GM12878 (cell line): Measurements from ENCODE around the gene CHD6.

Source experiments
- CREB1 ChIP-seq: IDR thresholded peaks from 2 replicates; pipeline ENCODE4 v1.6.1; 2012; ENCODE audit warnings: low read depth, mild to moderate bottlenecking, inconsistent platforms
- EP300 ChIP-seq, 2 experiments: fragments of 150-350 bp in 1 of 2; IDR thresholded peaks; 2 replicates each; pipeline ENCODE4 v1.6.1; 2011 to 2012; ENCODE audit warnings: low read depth in 2 of 2, low read length in 2 of 2, borderline replicate concordance in 1 of 2, improper control_type of control experiment in 1 of 2, inconsistent platforms in 1 of 2; ENCODE audit not compliant: control insufficient read depth in 1 of 2
- EZH2 ChIP-seq: IDR thresholded peaks from 2 replicates; pipeline ENCODE4 v1.6.1; 2012; ENCODE audit warnings: low read depth, mild to moderate bottlenecking, control low read depth, inconsistent platforms, low read length, borderline replicate concordance; ENCODE audit not compliant: control insufficient read depth
- JUNB ChIP-seq: IDR thresholded peaks from 2 replicates; pipeline ENCODE4 v1.6.1; 2016; ENCODE audit warnings: antibody characterized with exemption, mild to moderate bottlenecking
- SREBF1 ChIP-seq: IDR thresholded peaks from 2 replicates; pipeline ENCODE4 v1.6.1; 2012; ENCODE audit warnings: mild to moderate bottlenecking, low read length
- TAF1 ChIP-seq: IDR thresholded peaks from 2 replicates; pipeline ENCODE4 v1.6.1; 2011; ENCODE audit warnings: mild to moderate bottlenecking, low read depth, low read length, borderline replicate concordance
- TF ChIP-seq, protein P1 (sequence below), 3 experiments: IDR thresholded peaks in 2 of 3; conservative IDR thresholded peaks in 1 of 3; 2 replicates each; pipeline ENCODE4 v1.5.1; 2011; ENCODE audit warnings: low read depth in 3 of 3, low read length in 3 of 3, mild to moderate bottlenecking in 3 of 3, control low read depth in 2 of 3, moderate library complexity in 2 of 3, inconsistent platforms in 1 of 3, mixed read lengths in 1 of 3; ENCODE audit not compliant: control insufficient read depth in 2 of 3, insufficient read depth in 1 of 3; ENCODE audit errors: extremely low read depth in 1 of 3

DNA sequence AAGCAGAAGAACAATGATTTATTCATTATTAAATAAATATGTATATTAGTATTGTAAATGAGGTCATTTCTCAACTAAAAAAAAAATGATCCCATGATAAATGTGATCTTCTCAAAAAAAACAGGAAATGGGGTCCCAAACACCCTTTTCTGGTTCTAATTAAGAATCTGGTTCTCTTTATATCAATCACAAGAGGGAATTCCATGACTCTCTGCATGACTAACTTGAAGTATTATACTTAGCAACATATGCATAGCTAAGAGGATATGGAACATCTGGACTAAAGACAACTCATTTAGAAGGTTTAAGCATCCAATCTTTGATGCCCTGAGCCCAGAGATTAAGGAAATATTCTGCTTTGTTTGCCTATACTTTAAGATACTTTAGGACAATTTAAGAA lies 161.8 kb downstream of the CHD6 start:
- no peak for TF ChIP-seq CREB1
- no peak for TF ChIP-seq SREBF1
- no peak for TF ChIP-seq JUNB
- no peak for TF ChIP-seq EZH2
- TF ChIP-seq, protein P1, sequence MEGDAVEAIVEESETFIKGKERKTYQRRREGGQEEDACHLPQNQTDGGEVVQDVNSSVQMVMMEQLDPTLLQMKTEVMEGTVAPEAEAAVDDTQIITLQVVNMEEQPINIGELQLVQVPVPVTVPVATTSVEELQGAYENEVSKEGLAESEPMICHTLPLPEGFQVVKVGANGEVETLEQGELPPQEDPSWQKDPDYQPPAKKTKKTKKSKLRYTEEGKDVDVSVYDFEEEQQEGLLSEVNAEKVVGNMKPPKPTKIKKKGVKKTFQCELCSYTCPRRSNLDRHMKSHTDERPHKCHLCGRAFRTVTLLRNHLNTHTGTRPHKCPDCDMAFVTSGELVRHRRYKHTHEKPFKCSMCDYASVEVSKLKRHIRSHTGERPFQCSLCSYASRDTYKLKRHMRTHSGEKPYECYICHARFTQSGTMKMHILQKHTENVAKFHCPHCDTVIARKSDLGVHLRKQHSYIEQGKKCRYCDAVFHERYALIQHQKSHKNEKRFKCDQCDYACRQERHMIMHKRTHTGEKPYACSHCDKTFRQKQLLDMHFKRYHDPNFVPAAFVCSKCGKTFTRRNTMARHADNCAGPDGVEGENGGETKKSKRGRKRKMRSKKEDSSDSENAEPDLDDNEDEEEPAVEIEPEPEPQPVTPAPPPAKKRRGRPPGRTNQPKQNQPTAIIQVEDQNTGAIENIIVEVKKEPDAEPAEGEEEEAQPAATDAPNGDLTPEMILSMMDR (IDR thresholded peaks at IDR 0.05 in 2 of 3, conservative IDR thresholded peaks at IDR 0.05 in 1 of 3; ENCODE audit: control insufficient read depth in 2 of 3, extremely low read depth in 1 of 3, insufficient read depth in 1 of 3, low read depth in 3 of 3, low read length in 3 of 3): no peak
- no peak for TF ChIP-seq EP300 (IDR thresholded peaks at IDR 0.05; ENCODE audit: borderline replicate concordance in 1 of 2, control insufficient read depth in 1 of 2, low read depth in 2 of 2, low read length in 2 of 2)
- no peak for TF ChIP-seq TAF1
